ENCODE data around the gene IGF2R. TPM values are rescaled to one million over a fixed set of nuclear protein-coding genes. Genes with fewer than 3 reads are reported as not detected.

Gene IGF2R
- total and polyA plus RNA-seq, 2 donors from 2014 or later, result 23.7 to 88.6 TPM

DNA sequence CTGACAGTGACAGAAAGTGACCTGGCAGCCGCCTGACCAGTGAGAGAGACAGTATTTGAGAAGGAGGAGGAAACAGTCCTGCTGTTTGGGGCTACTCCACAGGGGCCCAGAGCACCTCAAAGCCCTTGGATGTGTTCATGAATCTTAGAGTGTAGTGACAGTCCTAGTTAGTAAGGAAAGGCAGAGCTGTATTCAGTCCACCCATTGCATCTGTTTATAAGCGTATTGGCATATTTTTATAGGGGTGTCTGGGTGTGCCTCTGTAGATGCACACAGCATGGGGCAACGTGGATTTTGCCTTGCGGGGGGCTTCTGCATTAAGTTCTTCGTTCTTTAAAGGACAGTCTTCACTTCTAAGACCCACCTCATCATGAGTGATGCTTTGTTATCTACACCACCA is 108.1 kb downstream of the IGF2R start:
- H3K4me1 ChIP-seq (ENCODE audit: control insufficient read depth in 2 of 3, insufficient read depth in 2 of 3, low read depth in 1 of 3, low read length in 3 of 3), result no peaks in the 10 kb centered on the region
- TF ChIP-seq CTCF (IDR thresholded peaks at IDR 0.05; ENCODE audit: borderline replicate concordance, extremely low read depth, insufficient read depth), result no peak

DNA sequence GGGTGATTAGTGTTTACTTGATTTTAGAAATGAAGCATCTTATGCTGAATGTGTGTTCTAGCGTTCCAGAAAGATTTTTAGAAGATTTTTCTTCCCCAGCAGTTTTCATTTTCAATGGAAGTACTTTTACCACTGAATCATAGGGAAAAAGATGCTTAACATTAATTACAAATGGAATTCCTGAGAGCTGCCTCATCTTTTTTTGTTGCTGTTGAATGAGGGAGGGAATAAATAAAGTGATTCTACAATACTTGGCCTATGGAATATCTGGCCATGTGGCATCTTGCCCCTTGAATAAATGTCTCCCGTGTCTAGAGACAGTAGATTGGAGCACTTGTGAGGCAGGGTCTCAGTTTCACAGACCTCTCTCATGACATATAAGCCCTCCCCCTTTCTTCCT is 108.6 kb downstream of the IGF2R start:
- H3K9me3 ChIP-seq (ENCODE audit: control insufficient read depth in 2 of 3, insufficient read depth in 1 of 3, low read length in 3 of 3), result no peaks in the 10 kb centered on the region
- H3K27ac ChIP-seq (ENCODE audit: low read depth in 2 of 2, low read length in 2 of 2), result no peak overlapping the region
- DNase-seq (no peak), FAIRE-seq (no peak)
- no peak overlapping the region for H3K9ac ChIP-seq (ENCODE audit: low read length in 3 of 3)
- H3K4me1 ChIP-seq (ENCODE audit: control insufficient read depth in 2 of 3, insufficient read depth in 2 of 3, low read depth in 1 of 3, low read length in 3 of 3), result no peaks in the 10 kb centered on the region
- H3K36me3 ChIP-seq (ENCODE audit: control insufficient read depth in 2 of 3, insufficient read depth in 3 of 3, low read length in 3 of 3), result peaks cover 7 to 70% (median 47%) of the 10 kb centered on the region in 3 donors
- no peak for TF ChIP-seq CTCF (IDR thresholded peaks at IDR 0.05; ENCODE audit: borderline replicate concordance, extremely low read depth, insufficient read depth)
- intact Hi-C loops (cut with DNase I), result no loop called here
- no peak overlapping the region for H3K4me3 ChIP-seq (ENCODE audit: low read length in 3 of 3)
- H3K27me3 ChIP-seq (ENCODE audit: control insufficient read depth, insufficient read depth, low read length), result no peaks in the 10 kb centered on the region

More for the DNA sequence above, 108.1 kb downstream of the IGF2R start:
- Histone ChIP-seq H3K9me3 (ENCODE audit: control insufficient read depth in 2 of 3, insufficient read depth in 1 of 3, low read length in 3 of 3) (no peaks in the 10 kb centered on the region), H3K27ac (ENCODE audit: low read depth in 2 of 2, low read length in 2 of 2) (no peak overlapping the region), H3K4me3 (ENCODE audit: low read length in 3 of 3) (no peak overlapping the region), H3K36me3 (ENCODE audit: control insufficient read depth in 2 of 3, insufficient read depth in 3 of 3, low read length in 3 of 3) (peaks cover 7 to 75% (median 52%) of the 10 kb centered on the region in 3 donors), H3K27me3 (ENCODE audit: control insufficient read depth, insufficient read depth, low read length) (no peaks in the 10 kb centered on the region), H3K9ac (ENCODE audit: low read length in 3 of 3) (no peak overlapping the region)
- FAIRE-seq (no peak), DNase-seq (no peak)
- intact Hi-C loops (cut with DNase I), result no loop called here

DNA sequence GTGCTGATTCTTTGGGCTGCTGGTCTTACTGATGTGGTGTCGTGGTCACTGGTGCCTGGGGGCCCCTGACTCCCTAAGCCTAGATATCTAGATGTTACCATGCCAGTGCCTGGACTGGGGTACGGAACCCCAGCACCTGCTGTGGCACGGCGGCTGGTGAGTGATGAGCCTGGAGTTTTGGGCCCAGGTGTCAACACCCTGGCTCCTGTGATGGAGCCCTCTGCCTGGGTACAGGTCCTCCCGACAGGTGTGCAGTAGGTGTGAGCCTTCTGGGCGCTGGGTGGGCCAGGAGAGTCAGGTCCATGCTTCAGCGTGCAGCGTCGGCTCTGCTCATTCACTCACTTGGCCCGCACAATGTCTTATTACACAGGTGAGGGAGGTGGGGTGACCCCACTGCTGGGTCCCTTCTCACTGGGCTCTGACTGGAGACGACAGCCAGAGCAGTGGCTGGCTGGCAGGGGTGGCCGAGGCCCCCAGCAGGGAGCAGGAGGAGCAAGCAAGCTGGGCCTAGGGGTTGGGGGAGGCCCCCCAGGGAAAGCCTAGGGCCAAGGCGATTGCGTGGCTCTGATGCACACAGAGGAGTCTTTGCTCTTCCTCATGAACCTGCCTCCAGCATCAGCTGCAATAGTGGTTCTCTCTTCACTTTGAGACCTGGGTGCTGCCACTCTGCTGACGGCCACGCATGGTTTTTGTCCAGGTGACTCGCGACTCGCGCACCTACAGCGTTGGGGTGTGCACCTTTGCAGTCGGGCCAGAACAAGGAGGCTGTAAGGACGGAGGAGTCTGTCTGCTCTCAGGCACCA is 110.2 kb downstream of the IGF2R start:
- Histone ChIP-seq H3K4me3 (ENCODE audit: low read length in 3 of 3) (no peak overlapping the region), H3K4me1 (ENCODE audit: control insufficient read depth in 2 of 3, insufficient read depth in 2 of 3, low read depth in 1 of 3, low read length in 3 of 3) (no peaks in the 10 kb centered on the region), H3K9ac (ENCODE audit: low read length in 3 of 3) (no peak overlapping the region), H3K36me3 (ENCODE audit: control insufficient read depth in 2 of 3, insufficient read depth in 3 of 3, low read length in 3 of 3) (peaks cover 7 to 65% (median 39%) of the 10 kb centered on the region in 3 donors), H3K27ac (ENCODE audit: low read depth in 2 of 2, low read length in 2 of 2) (no peak overlapping the region), H3K27me3 (ENCODE audit: control insufficient read depth, insufficient read depth, low read length) (no peaks in the 10 kb centered on the region), H3K9me3 (ENCODE audit: control insufficient read depth in 2 of 3, insufficient read depth in 1 of 3, low read length in 3 of 3) (no peaks in the 10 kb centered on the region)
- no peak for DNase-seq
- no peak for TF ChIP-seq CTCF (IDR thresholded peaks at IDR 0.05; ENCODE audit: borderline replicate concordance, extremely low read depth, insufficient read depth)
- intact Hi-C loops (cut with DNase I), result no loop called here
- no peak for FAIRE-seq

All from kidney (tissue), 14 donors.